GM19099 (cell line): ENCODE measurements around the gene LEFTY1.

ENCODE experiments used
- POLR2A ChIP-seq: IDR thresholded peaks from 3 replicates; pipeline ENCODE4 v1.6.1; 2011; ENCODE audit warnings: low read depth; ENCODE audit not compliant: insufficient read length; ENCODE audit errors: extremely low read depth

The LEFTY1 gene

GRCh38 chr1:225853441-225853840 lies 35.5 kb downstream of the LEFTY1 start:
- no peak for TF ChIP-seq POLR2A

GRCh38 chr1:225852413-225853124 lies 36.4 kb downstream of the LEFTY1 start:
- no peak for TF ChIP-seq POLR2A

- TF ChIP-seq POLR2A, result no peak
Measured at GRCh38 chr1:225851805-225852204, 37.1 kb downstream of the LEFTY1 start.

GRCh38 chr1:225850370-225850769 lies 38.6 kb downstream of the LEFTY1 start:
- TF ChIP-seq POLR2A, result no peak

- TF ChIP-seq POLR2A, result no peak
Measured at GRCh38 chr1:225849925-225850324, 39.0 kb downstream of the LEFTY1 start.

GRCh38 chr1:225848030-225848955 lies 40.7 kb downstream of the LEFTY1 start:
- no peak for TF ChIP-seq POLR2A

GRCh38 chr1:225847610-225848009 lies 41.3 kb downstream of the LEFTY1 start:
- TF ChIP-seq POLR2A, result no peak

- TF ChIP-seq POLR2A, result no peak
Measured at GRCh38 chr1:225846331-225847310, 42.3 kb downstream of the LEFTY1 start.

- no peak for TF ChIP-seq POLR2A
Measured at GRCh38 chr1:225845571-225846259, 43.2 kb downstream of the LEFTY1 start.

GRCh38 chr1:225845097-225845496 lies 43.8 kb downstream of the LEFTY1 start:
- TF ChIP-seq POLR2A, result no peak

- no peak for TF ChIP-seq POLR2A
Measured at GRCh38 chr1:225844236-225845061, 44.5 kb downstream of the LEFTY1 start.

- TF ChIP-seq POLR2A, result no peak
Measured at GRCh38 chr1:225843426-225843795, 45.5 kb downstream of the LEFTY1 start.

GRCh38 chr1:225842788-225843425 lies 46.0 kb downstream of the LEFTY1 start:
- TF ChIP-seq POLR2A, result no peak

- no peak for TF ChIP-seq POLR2A
Measured at GRCh38 chr1:225842074-225842473, 46.9 kb downstream of the LEFTY1 start.

- no peak for TF ChIP-seq POLR2A
Measured at GRCh38 chr1:225840713-225841112, 48.2 kb downstream of the LEFTY1 start.
